HG03039 (cell line): ENCODE data around the gene KIAA0753.

Source experiments
- ATAC-seq: cut with Tn5 transposase; IDR thresholded peaks from one replicate; pipeline ENCODE4 v1.9.1; 2021; ENCODE audit warnings: mild to moderate bottlenecking, moderate library complexity; ENCODE audit not compliant: unreplicated experiment

The KIAA0753 gene

GRCh38 chr17:6551869-6552531 lies 88.5 kb downstream of the KIAA0753 start:
- no peak for ATAC-seq

GRCh38 chr17:6551356-6551755 lies 89.2 kb downstream of the KIAA0753 start:
- ATAC-seq: no peak

- no peak for ATAC-seq
Observed at GRCh38 chr17:6549384-6550036, 91.0 kb downstream of the KIAA0753 start.

GRCh38 chr17:6548578-6549330 lies 91.8 kb downstream of the KIAA0753 start:
- ATAC-seq: no peak

GRCh38 chr17:6548034-6548433 lies 92.5 kb downstream of the KIAA0753 start:
- no peak for ATAC-seq

- ATAC-seq: no peak
Observed at GRCh38 chr17:6547336-6547735, 93.2 kb downstream of the KIAA0753 start.

- no peak for ATAC-seq
Observed at GRCh38 chr17:6546069-6546718, 94.3 kb downstream of the KIAA0753 start.

- no peak for ATAC-seq
Observed at GRCh38 chr17:6545291-6545690, 95.2 kb downstream of the KIAA0753 start.

- ATAC-seq: no peak
Observed at GRCh38 chr17:6544011-6544370, 96.5 kb downstream of the KIAA0753 start.

- no peak for ATAC-seq
Observed at GRCh38 chr17:6543079-6544010, 97.2 kb downstream of the KIAA0753 start.

- ATAC-seq: no peak
Observed at GRCh38 chr17:6542577-6542976, 97.9 kb downstream of the KIAA0753 start.

GRCh38 chr17:6541886-6542285 lies 98.6 kb downstream of the KIAA0753 start:
- ATAC-seq: no peak

GRCh38 chr17:6539871-6540270 lies 100.6 kb downstream of the KIAA0753 start:
- ATAC-seq: no peak

- no peak for ATAC-seq
Observed at GRCh38 chr17:6536566-6537065, 103.9 kb downstream of the KIAA0753 start.

GRCh38 chr17:6536053-6536452 lies 104.5 kb downstream of the KIAA0753 start:
- no peak for ATAC-seq

- no peak for ATAC-seq
Observed at GRCh38 chr17:6534846-6535514, 105.5 kb downstream of the KIAA0753 start.

GRCh38 chr17:6532441-6532885 lies 108.0 kb downstream of the KIAA0753 start:
- ATAC-seq: no peak

GRCh38 chr17:6531575-6531974 lies 108.9 kb downstream of the KIAA0753 start:
- no peak for ATAC-seq

GRCh38 chr17:6530324-6530920 lies 110.1 kb downstream of the KIAA0753 start:
- ATAC-seq: no peak
